H1 (cell line): ENCODE measurements around the gene CCDC88A.

Experiments used
- SIN3A ChIP-seq, 2 experiments: IDR thresholded peaks in 1 of 2; conservative IDR thresholded peaks in 1 of 2; 2 replicates each; pipeline ENCODE4 v1.6.1; 2011 to 2012; ENCODE audit warnings: low read length in 2 of 2, improper control_type of control experiment in 1 of 2, low read depth in 1 of 2, mild to moderate bottlenecking in 1 of 2
- SP1 ChIP-seq: IDR thresholded peaks from 2 replicates; pipeline ENCODE4 v1.6.1; 2011; ENCODE audit warnings: low read depth, low read length
- TAF1 ChIP-seq: IDR thresholded peaks from 2 replicates; pipeline ENCODE4 v1.6.1; 2011; ENCODE audit warnings: mild to moderate bottlenecking, low read depth, low read length

DNA sequence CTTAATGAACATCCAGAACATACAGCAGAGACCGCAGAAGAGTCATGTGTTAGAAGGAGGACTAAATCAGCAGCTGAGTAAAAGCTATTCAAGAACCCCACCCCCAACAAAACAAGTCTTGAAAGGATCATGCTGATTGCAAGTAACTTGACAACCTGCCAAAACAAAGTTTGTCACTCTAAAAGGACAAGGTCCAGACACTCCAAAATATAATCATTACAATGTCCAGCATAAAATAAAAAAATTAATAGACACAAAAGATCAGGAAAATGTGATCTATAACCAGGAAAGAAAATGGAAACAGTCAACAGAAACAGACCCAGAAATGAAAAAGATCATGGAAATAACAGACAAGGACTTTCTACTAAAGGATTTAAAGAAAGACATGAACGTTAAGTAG lies 28.5 kb downstream of the CCDC88A start:
- TF ChIP-seq SIN3A (conservative IDR thresholded peaks at IDR 0.05 in 1 of 2, IDR thresholded peaks at IDR 0.05 in 1 of 2; ENCODE audit: low read depth in 1 of 2, low read length in 2 of 2): no peak
- TF ChIP-seq TAF1: no peak
- TF ChIP-seq SP1: no peak
